T-helper 2 cell treated with Interferon-gamma antibody and Interleukin-4, amounts not matched to agents 100 ng/mL and 5 ng/mL, for 36 hours (primary cell): Measurements from ENCODE around the gene NQO2. TPM values are rescaled to one million over a fixed set of nuclear protein-coding genes. Genes with fewer than 3 reads are reported as not detected.

Experiments used
- intact Hi-C: fragments of 100-400 bp; cut with micrococcal nuclease; formaldehyde crosslinking; loops from one replicate; pipeline ENCODE4 v1.15.1; 2023
- total RNA-seq: library from RNA; stranded (reverse); gene quantifications from 2 replicates; pipeline ENCODE4 v1.2.3, GENCODE V29; 2022

NQO2 gene
- total RNA-seq, result 40.5 and 42.4 TPM in 2 replicates

GRCh38 chr6:2999618-3000557 is at the start of gene NQO2:
TSS of gene NQO2 (plus strand) at chr6:2999894. CDS start at chr6:3006553, 6,659 bp downstream.
- intact Hi-C loops, result loop anchor here (1.0 to 10.0 kb wide), 9 partner anchors 11 to 1135 kb away; partner anchors contain the start of genes BPHL, ECI2, RIPK1 and TUBB2A

DNA sequence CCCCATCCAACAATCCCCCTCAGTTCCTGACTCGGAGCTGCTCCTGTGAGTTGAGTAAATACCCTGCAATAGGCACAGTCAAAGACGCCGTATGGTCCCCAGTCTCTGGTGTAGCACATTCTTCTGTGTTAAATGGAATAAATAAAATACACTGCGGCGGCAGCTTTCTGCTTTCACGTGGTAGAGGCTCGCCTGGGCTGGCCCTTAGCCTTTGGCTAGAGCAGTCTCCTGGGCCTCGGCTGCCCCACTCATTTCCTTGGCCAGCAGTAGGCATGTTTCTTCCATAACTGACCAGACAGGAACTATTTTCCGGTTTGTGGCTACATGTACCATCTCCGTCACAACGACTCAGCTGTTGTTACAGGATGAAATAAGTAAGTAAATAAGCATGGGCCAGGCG is 49.0 kb upstream of the NQO2 start:
- intact Hi-C loops, result no loop called here

GRCh38 chr6:2951728-2952127 is 48.0 kb upstream of the NQO2 start:
- intact Hi-C loops, result loop anchor here (1.0 kb wide), 1 partner anchor 38 kb away; no protein-coding TSS in a partner anchor

GRCh38 chr6:2952557-2953095 is 47.1 kb upstream of the NQO2 start:
- intact Hi-C loops, result loop anchor here (1.0 kb wide), 1 partner anchor 37 kb away; no protein-coding TSS in a partner anchor

- intact Hi-C loops, result no loop called here
These were observed 46.6 kb upstream of the NQO2 start for GRCh38 chr6:2953098-2953497.

GRCh38 chr6:2956930-2957685 is 42.6 kb upstream of the NQO2 start:
- intact Hi-C loops, result no loop called here

GRCh38 chr6:2957696-2958330 is 41.9 kb upstream of the NQO2 start:
- intact Hi-C loops, result loop anchor here (2.0 kb wide), 1 partner anchor 15 kb away; no protein-coding TSS in a partner anchor

- intact Hi-C loops, result loop anchor here (2.0 kb wide), 1 partner anchor 16 kb away; no protein-coding TSS in a partner anchor
These were observed 41.4 kb upstream of the NQO2 start for GRCh38 chr6:2958331-2958711.

GRCh38 chr6:2958776-2959175 is 40.9 kb upstream of the NQO2 start:
- intact Hi-C loops, result loop anchor here (2.0 kb wide), 1 partner anchor 16 kb away; no protein-coding TSS in a partner anchor

- intact Hi-C loops, result loop anchor here (2.0 kb wide), 1 partner anchor 17 kb away; no protein-coding TSS in a partner anchor
These were observed 39.6 kb upstream of the NQO2 start for GRCh38 chr6:2959909-2960719.

DNA sequence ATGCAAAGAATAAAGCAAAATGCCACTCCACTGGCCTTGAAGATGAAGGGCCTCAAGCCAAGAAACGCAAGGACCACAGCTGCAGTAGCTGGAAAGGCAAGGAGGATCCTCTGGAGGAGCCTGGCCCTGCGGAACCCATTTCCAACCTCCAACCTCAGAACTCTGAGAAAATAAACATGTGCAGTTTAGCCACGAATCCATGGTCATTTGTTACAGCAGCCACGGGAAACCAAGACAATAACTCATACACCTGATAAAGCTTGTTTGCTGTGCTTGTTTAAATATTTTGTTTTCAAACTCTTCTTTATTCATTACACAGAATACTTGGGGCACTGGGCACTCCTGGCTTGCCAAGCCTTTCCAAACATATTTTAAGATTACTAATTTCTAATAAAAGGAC is 38.8 kb upstream of the NQO2 start:
- intact Hi-C loops, result no loop called here

- intact Hi-C loops, result no loop called here
These were observed 38.2 kb upstream of the NQO2 start for GRCh38 chr6:2961506-2961905.

DNA sequence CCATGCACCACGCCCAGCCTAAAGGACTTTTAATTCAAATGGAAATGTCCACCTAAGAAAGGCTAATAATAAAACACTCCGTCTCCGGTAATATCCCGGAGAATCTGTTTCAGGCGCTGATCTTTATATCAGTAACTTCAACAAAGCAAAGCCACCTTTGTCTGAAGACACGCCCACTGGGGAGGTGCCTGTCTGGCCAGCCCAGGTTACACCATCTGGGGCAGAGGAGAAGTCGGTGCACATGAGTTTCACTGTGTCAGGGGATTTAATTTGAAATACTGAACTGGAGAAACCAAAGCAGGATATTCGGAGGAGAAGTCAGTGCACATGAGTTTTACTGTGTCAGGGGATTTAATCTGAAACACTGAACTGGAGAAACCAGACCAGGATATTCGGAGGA is 37.7 kb upstream of the NQO2 start:
- intact Hi-C loops, result no loop called here

DNA sequence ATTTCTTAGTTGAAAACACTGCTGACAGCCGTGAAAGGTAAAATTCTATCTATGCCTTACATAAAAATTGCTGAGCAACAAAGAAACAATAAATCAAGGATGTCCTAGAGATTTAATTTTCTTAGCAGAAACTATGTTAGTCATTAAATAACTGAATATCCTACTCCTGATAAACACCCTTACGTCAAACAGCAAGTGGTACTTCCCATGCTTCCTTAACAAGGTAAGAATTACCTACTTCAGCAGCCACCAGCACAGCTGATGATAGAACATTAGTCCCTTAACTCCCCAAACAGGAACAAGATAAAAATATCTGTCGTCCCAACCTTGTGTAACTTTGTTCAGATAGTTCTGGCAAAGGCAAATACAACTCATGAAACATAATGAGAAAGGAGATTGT is 37.1 kb upstream of the NQO2 start:
- intact Hi-C loops, result no loop called here

GRCh38 chr6:2963756-2964155 is 35.9 kb upstream of the NQO2 start:
- intact Hi-C loops, result no loop called here

- intact Hi-C loops, result no loop called here
These were observed 34.7 kb upstream of the NQO2 start for GRCh38 chr6:2964793-2965505.

DNA sequence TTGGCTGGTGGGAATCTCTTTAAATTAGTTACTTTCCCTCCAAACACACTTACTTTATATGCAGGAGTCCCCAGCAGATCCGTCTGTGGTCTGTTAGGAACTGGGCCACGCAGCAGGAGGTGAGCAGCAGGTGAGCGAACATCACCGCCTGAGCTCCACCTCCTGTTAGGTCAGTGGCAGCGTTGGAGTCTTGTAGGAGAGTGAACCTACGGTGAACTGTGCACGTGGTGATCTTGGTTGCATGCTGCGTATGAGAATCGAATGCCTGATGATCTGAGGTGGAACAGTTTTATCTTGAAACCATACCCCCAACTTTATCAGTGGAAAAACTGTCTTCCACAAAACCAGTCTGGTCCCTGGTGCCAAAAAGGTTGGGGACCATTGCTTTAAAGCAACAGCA is 33.3 kb upstream of the NQO2 start:
- intact Hi-C loops, result no loop called here

- intact Hi-C loops, result no loop called here
These were observed 31.8 kb upstream of the NQO2 start for GRCh38 chr6:2967936-2968335.

DNA sequence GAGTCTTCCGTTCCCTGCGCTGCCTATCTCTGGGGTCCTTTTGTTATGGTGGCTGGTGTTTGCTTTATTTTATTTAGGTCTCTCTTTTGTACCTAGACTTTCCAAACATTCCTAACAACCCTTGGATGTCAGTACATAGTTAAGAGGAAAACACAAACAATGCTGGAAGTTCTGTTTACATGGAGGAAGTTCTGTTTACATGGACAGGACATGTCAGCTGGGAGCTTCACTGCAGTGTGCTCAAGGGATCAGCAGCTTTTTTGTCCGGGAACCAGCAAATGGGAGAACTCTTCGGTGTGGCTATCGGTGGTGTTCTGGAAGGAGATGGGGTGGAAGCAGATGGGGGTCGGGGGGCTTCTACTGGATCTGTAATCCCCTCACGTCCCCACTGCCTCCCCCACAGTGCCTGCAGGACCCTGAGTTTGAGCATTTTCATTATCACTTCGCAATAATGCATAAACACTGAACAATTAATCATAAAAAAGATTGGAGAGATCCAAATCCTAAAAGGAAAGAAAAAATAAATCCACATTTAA is 31.0 kb upstream of the NQO2 start:
- intact Hi-C loops, result no loop called here
